ENCODE data around the gene MUC2.

- TF ChIP-seq CTCF (conservative IDR thresholded peaks at IDR 0.05; ENCODE audit: low read depth, low read length) (no peak), EZH2 (IDR thresholded peaks at IDR 0.05; ENCODE audit: low read length, unreplicated experiment) (no peak), EZH2phosphoT487 (IDR thresholded peaks at IDR 0.05; ENCODE audit: borderline replicate concordance, low read length) (no peak)
Measured at GRCh38 chr11:1083621-1084551, 9.2 kb downstream of the MUC2 start.

Data from PC-3 (cell line).